ENCODE measurements around the gene C1QB.
A peak's percentile ranks its signal among the peaks of the same experiment; 100 is the strongest.
"Not testable (repeated sequence)": the region's sequence is repeated elsewhere in the genome, so short reads cannot be mapped to it uniquely, and the experiment has no call there.

The C1QB gene

GRCh38 chr1:22668840-22669239, 15.8 kb downstream of the C1QB start:
- DNase-seq: not testable (repeated sequence)

GRCh38 chr1:22670352-22670975, 17.4 kb downstream of the C1QB start:
- DNase-seq: no peak

GRCh38 chr1:22671999-22672398, 19.0 kb downstream of the C1QB start:
- DNase-seq: no peak

GRCh38 chr1:22673486-22674409, 20.7 kb downstream of the C1QB start:
- peak; percentile 44 for DNase-seq

GRCh38 chr1:22674410-22674749, 21.3 kb downstream of the C1QB start:
- DNase-seq: no peak

- not testable (repeated sequence) for DNase-seq
Observed at GRCh38 chr1:22676151-22676550, 23.1 kb downstream of the C1QB start.

- no peak for DNase-seq
Observed at GRCh38 chr1:22676916-22677583, 24.0 kb downstream of the C1QB start.

- no peak for DNase-seq
Observed at GRCh38 chr1:22677931-22678896, 25.2 kb downstream of the C1QB start.

- DNase-seq: no peak
Observed at GRCh38 chr1:22680726-22681125, 27.7 kb downstream of the C1QB start.

GRCh38 chr1:22681556-22682276, 28.7 kb downstream of the C1QB start:
- DNase-seq: no peak

GRCh38 chr1:22683547-22683946, 30.5 kb downstream of the C1QB start:
- no peak for DNase-seq

- no peak for DNase-seq
Observed at GRCh38 chr1:22685591-22686059, 32.6 kb downstream of the C1QB start.

GRCh38 chr1:22687191-22687590, 34.2 kb downstream of the C1QB start:
- DNase-seq: no peak

- DNase-seq: no peak
Observed at GRCh38 chr1:22688466-22688865, 35.4 kb downstream of the C1QB start.

GRCh38 chr1:22689505-22689904, 36.5 kb downstream of the C1QB start:
- DNase-seq: peak; percentile 71

- DNase-seq: no peak
Observed at GRCh38 chr1:22691031-22691753, 38.2 kb downstream of the C1QB start.

- DNase-seq: no peak
Observed at GRCh38 chr1:22694172-22694571, 41.1 kb downstream of the C1QB start.

GRCh38 chr1:22696610-22697009, 43.6 kb downstream of the C1QB start:
- no peak for DNase-seq

GRCh38 chr1:22697980-22698379, 44.9 kb downstream of the C1QB start:
- no peak for DNase-seq

GRCh38 chr1:22699681-22700520, 46.9 kb downstream of the C1QB start:
- DNase-seq: no peak
